ENCODE data around the gene ST6GALNAC6.

DNA sequence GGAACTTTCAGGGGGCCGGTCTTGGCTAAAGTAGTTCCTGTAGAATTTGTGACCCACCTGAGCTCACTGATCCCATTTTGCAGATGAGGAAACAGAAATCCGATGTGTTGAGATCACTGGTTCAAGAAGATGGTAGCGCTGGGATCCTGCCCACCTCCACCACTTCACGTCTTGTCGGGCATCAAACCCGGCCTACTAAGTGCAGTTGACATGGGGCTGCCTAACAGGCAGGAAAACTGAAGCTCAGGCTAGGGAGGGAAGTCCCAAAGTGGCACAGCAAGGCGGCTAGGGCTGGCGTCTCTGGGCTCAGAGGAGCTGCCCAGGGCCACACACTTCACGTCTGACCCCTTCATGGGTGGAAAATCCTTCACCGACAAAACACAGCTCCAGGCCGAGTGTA lies 44.4 kb downstream of the ST6GALNAC6 start:
- TF ChIP-seq CTCF (IDR thresholded peaks at IDR 0.05) (no peak), EZH2 (IDR thresholded peaks at IDR 0.05; ENCODE audit: borderline replicate concordance, insufficient read depth, low read depth, low read length, poor library complexity, severe bottlenecking) (no peak)

Measured in B cell (primary cell).